ENCODE data around the gene B3GLCT. TPM values are rescaled to one million over a fixed set of nuclear protein-coding genes. Genes with fewer than 3 reads are reported as not detected.

B3GLCT gene
- total RNA-seq, 1 donor from 2014 or later = 30.3 TPM

DNA sequence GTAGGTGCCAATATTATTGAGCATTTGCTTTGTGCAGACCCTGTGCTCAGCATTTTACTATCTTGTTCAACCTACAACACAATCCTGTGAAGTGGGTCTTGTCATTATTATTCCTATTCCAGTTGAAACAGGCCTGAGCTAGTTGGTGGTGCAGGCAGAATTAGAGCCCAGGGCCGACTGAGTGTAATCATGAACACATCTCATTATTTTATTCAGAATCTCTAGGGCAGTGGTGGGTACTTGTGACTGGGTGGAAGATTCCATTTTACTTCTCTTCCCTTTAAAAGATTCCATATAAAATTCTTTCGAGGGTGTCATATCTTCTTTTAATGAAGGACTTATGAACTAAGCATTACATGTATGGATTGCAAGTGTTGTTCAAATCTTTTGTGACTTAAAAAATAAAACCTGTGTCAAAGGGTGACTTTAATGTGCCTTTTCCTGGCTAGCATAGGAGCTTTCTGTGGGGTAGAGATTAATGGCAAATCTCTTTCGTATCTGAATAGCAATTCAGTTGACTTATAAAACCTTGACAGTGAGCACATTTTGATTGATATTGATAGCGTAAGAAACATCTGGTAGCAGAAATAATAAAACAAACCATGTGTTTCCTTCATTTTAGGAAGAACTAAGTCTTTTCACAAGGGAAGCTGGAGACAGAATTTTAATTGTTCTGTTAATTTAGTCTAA lies 20.3 kb downstream of the B3GLCT start:
- H3K4me1 ChIP-seq (ENCODE audit: control insufficient read depth in 3 of 3, insufficient read depth in 3 of 3, low read length in 3 of 3) = no peaks in the 10 kb centered on the region
- H3K9me3 ChIP-seq (ENCODE audit: control insufficient read depth in 3 of 3, low read length in 3 of 3) = no peaks in the 10 kb centered on the region
- no peaks in the 10 kb centered on the region for H3K36me3 ChIP-seq (ENCODE audit: control insufficient read depth in 3 of 3, insufficient read depth in 3 of 3, low read length in 3 of 3)
- no peak overlapping the region for H3K9ac ChIP-seq (ENCODE audit: low read depth in 1 of 3, low read length in 3 of 3)
- no peak overlapping the region for H3K4me3 ChIP-seq (ENCODE audit: low read length in 3 of 3)
- no peak overlapping the region for H3K27ac ChIP-seq (ENCODE audit: low read depth, low read length)
- H3K27me3 ChIP-seq (ENCODE audit: control insufficient read depth in 3 of 3, insufficient read depth in 3 of 3, low read length in 3 of 3) = no peaks in the 10 kb centered on the region

DNA sequence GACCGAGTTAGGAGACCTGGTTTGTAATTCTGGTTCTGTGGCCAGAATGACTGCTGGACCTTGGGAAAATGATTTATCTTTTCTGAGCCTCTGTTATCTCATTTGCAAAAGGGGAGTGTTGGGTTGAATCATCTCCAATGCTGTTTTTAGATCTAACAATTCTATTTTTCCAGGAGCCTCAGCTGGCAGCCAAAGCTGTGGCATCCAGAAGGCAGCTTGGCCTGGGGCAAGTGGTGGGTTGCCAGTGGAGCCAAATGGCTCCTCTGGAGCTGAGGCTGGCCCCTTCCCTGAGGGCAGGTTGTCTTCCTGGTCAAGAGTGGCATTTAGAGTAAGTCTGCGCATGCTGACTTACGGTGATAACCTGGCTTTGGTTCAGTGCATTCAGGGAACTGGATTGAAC lies 21.3 kb downstream of the B3GLCT start:
- H3K27me3 ChIP-seq (ENCODE audit: control insufficient read depth in 3 of 3, insufficient read depth in 3 of 3, low read length in 3 of 3) = no peaks in the 10 kb centered on the region
- H3K27ac ChIP-seq (ENCODE audit: low read depth, low read length) = no peak overlapping the region

DNA sequence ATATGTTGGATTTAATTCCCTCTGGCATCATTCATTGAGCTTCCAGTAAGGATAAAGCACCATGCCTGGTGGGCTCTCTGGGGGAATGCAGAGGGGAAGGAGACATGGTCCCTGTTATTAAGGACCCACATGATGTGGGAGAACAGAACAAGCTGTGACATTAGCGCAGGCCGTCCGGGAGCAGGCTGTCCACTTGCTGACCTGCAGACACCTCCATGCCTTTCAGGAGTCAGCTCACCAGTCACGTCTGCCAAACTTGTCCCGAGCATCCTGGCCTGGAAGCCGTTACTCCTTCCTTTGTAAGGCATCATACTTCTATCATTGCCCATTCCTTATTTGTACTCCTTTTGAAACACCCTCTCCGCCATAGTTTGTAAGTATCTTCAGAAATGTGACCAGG lies 23.4 kb downstream of the B3GLCT start:
- Histone ChIP-seq H3K9ac (ENCODE audit: low read depth in 1 of 3, low read length in 3 of 3) (no peak overlapping the region), H3K4me3 (ENCODE audit: low read length in 3 of 3) (no peak overlapping the region), H3K9me3 (ENCODE audit: control insufficient read depth in 3 of 3, low read length in 3 of 3) (no peaks in the 10 kb centered on the region), H3K27me3 (ENCODE audit: control insufficient read depth in 3 of 3, insufficient read depth in 3 of 3, low read length in 3 of 3) (no peaks in the 10 kb centered on the region), H3K36me3 (ENCODE audit: control insufficient read depth in 3 of 3, insufficient read depth in 3 of 3, low read length in 3 of 3) (no peaks in the 10 kb centered on the region), H3K27ac (ENCODE audit: low read depth, low read length) (no peak overlapping the region), H3K4me1 (ENCODE audit: control insufficient read depth in 3 of 3, insufficient read depth in 3 of 3, low read length in 3 of 3) (no peaks in the 10 kb centered on the region)

More for the DNA sequence above, 21.3 kb downstream of the B3GLCT start:
- Histone ChIP-seq H3K9ac (ENCODE audit: low read depth in 1 of 3, low read length in 3 of 3) (no peak overlapping the region), H3K9me3 (ENCODE audit: control insufficient read depth in 3 of 3, low read length in 3 of 3) (no peaks in the 10 kb centered on the region), H3K4me1 (ENCODE audit: control insufficient read depth in 3 of 3, insufficient read depth in 3 of 3, low read length in 3 of 3) (no peaks in the 10 kb centered on the region), H3K4me3 (ENCODE audit: low read length in 3 of 3) (no peak overlapping the region), H3K36me3 (ENCODE audit: control insufficient read depth in 3 of 3, insufficient read depth in 3 of 3, low read length in 3 of 3) (no peaks in the 10 kb centered on the region)

DNA sequence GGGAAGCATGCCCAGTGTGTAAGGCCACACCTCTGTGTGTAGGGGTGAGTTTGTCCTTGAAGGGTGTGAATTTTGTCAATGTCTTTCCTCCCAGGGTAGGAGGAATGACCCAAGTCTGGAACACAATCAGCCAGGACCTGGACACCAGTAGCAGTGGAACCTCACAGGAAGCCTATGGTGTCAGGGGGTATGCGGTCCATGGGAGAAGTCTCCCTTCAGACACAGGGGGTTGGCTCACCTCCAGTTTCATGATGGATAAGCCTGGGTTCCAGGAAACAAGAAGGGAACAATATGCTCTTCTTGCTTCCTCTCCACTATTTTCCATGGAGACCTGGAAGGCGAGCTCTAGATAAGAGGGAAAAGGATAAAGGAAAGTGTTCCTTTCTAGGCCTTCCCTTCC lies 23.9 kb downstream of the B3GLCT start:
- no peaks in the 10 kb centered on the region for H3K4me1 ChIP-seq (ENCODE audit: control insufficient read depth in 3 of 3, insufficient read depth in 3 of 3, low read length in 3 of 3)
- no peak overlapping the region for H3K4me3 ChIP-seq (ENCODE audit: low read length in 3 of 3)
- H3K9me3 ChIP-seq (ENCODE audit: control insufficient read depth in 3 of 3, low read length in 3 of 3) = no peaks in the 10 kb centered on the region
- H3K9ac ChIP-seq (ENCODE audit: low read depth in 1 of 3, low read length in 3 of 3) = no peak overlapping the region
- H3K27me3 ChIP-seq (ENCODE audit: control insufficient read depth in 3 of 3, insufficient read depth in 3 of 3, low read length in 3 of 3) = no peaks in the 10 kb centered on the region
- no peak overlapping the region for H3K27ac ChIP-seq (ENCODE audit: low read depth, low read length)
- H3K36me3 ChIP-seq (ENCODE audit: control insufficient read depth in 3 of 3, insufficient read depth in 3 of 3, low read length in 3 of 3) = no peaks in the 10 kb centered on the region

GRCh38 chr13:31224174-31224669 lies 24.4 kb downstream of the B3GLCT start:
- Histone ChIP-seq H3K9me3 (ENCODE audit: control insufficient read depth in 3 of 3, low read length in 3 of 3) (no peaks in the 10 kb centered on the region), H3K4me1 (ENCODE audit: control insufficient read depth in 3 of 3, insufficient read depth in 3 of 3, low read length in 3 of 3) (no peaks in the 10 kb centered on the region), H3K36me3 (ENCODE audit: control insufficient read depth in 3 of 3, insufficient read depth in 3 of 3, low read length in 3 of 3) (no peaks in the 10 kb centered on the region), H3K27ac (ENCODE audit: low read depth, low read length) (no peak overlapping the region), H3K4me3 (ENCODE audit: low read length in 3 of 3) (no peak overlapping the region), H3K27me3 (ENCODE audit: control insufficient read depth in 3 of 3, insufficient read depth in 3 of 3, low read length in 3 of 3) (no peaks in the 10 kb centered on the region), H3K9ac (ENCODE audit: low read depth in 1 of 3, low read length in 3 of 3) (no peak overlapping the region)

GRCh38 chr13:31224963-31225559 lies 25.3 kb downstream of the B3GLCT start:
- no peak overlapping the region for H3K27ac ChIP-seq (ENCODE audit: low read depth, low read length)
- H3K9me3 ChIP-seq (ENCODE audit: control insufficient read depth in 3 of 3, low read length in 3 of 3) = no peaks in the 10 kb centered on the region
- peaks cover 0 to under 1% (median 0%) of the 10 kb centered on the region in 3 donors for H3K36me3 ChIP-seq (ENCODE audit: control insufficient read depth in 3 of 3, insufficient read depth in 3 of 3, low read length in 3 of 3)
- no peak overlapping the region for H3K4me3 ChIP-seq (ENCODE audit: low read length in 3 of 3)
- H3K9ac ChIP-seq (ENCODE audit: low read depth in 1 of 3, low read length in 3 of 3) = no peak overlapping the region
- no peaks in the 10 kb centered on the region for H3K4me1 ChIP-seq (ENCODE audit: control insufficient read depth in 3 of 3, insufficient read depth in 3 of 3, low read length in 3 of 3)
- no peaks in the 10 kb centered on the region for H3K27me3 ChIP-seq (ENCODE audit: control insufficient read depth in 3 of 3, insufficient read depth in 3 of 3, low read length in 3 of 3)

GRCh38 chr13:31225998-31226675 lies 26.4 kb downstream of the B3GLCT start:
- H3K4me3 ChIP-seq (ENCODE audit: low read length in 3 of 3) = no peak overlapping the region
- no peak overlapping the region for H3K9ac ChIP-seq (ENCODE audit: low read depth in 1 of 3, low read length in 3 of 3)
- H3K36me3 ChIP-seq (ENCODE audit: control insufficient read depth in 3 of 3, insufficient read depth in 3 of 3, low read length in 3 of 3) = peaks cover 0 to 4% (median 0%) of the 10 kb centered on the region in 3 donors
- H3K27me3 ChIP-seq (ENCODE audit: control insufficient read depth in 3 of 3, insufficient read depth in 3 of 3, low read length in 3 of 3) = no peaks in the 10 kb centered on the region
- H3K4me1 ChIP-seq (ENCODE audit: control insufficient read depth in 3 of 3, insufficient read depth in 3 of 3, low read length in 3 of 3) = no peaks in the 10 kb centered on the region
- no peaks in the 10 kb centered on the region for H3K9me3 ChIP-seq (ENCODE audit: control insufficient read depth in 3 of 3, low read length in 3 of 3)
- H3K27ac ChIP-seq (ENCODE audit: low read depth, low read length) = no peak overlapping the region

DNA sequence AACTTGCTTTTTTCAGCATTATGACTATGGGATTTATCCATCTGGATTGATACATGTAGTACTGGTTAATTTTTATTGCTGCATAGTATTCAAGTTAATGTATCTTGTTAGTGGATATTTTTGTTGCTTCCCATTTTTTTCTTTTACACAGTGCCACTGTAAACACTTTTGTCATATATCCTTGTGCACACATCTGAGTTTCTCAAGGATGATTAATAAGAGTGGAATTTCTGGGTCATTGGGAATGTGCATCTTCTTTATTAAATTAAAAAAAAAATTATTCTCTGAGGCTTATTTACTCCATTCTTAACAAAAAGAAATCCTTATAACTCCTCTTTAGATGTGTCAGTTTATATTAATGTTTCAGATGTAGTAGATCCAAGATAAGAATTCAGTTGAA lies 27.3 kb downstream of the B3GLCT start:
- H3K4me3 ChIP-seq (ENCODE audit: low read length in 3 of 3) = no peak overlapping the region
- H3K36me3 ChIP-seq (ENCODE audit: control insufficient read depth in 3 of 3, insufficient read depth in 3 of 3, low read length in 3 of 3) = peaks cover 0 to 4% (median 0%) of the 10 kb centered on the region in 3 donors
- H3K27me3 ChIP-seq (ENCODE audit: control insufficient read depth in 3 of 3, insufficient read depth in 3 of 3, low read length in 3 of 3) = no peaks in the 10 kb centered on the region
- no peaks in the 10 kb centered on the region for H3K4me1 ChIP-seq (ENCODE audit: control insufficient read depth in 3 of 3, insufficient read depth in 3 of 3, low read length in 3 of 3)
- H3K27ac ChIP-seq (ENCODE audit: low read depth, low read length) = no peak overlapping the region
- no peak overlapping the region for H3K9ac ChIP-seq (ENCODE audit: low read depth in 1 of 3, low read length in 3 of 3)
- no peaks in the 10 kb centered on the region for H3K9me3 ChIP-seq (ENCODE audit: control insufficient read depth in 3 of 3, low read length in 3 of 3)

DNA sequence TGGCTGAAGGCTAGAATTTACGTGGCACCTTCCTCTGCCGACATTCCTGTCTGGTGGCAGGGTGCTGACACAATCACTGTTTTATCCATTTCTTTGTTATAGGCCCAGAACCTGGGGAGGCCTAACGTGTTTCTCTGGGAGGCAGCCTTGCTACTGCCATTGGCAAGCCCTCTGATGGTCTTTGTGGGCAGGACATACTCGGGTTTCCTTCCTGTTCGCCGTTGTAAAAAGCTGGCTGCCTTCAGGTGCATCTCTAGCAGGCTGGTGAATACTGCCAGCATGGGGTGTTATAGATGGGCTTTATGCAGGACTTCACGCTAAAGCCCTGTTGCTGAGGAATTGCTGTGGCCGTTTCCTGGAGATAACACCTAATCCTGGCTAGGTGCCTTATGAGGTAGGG lies 28.1 kb downstream of the B3GLCT start:
- H3K9ac ChIP-seq (ENCODE audit: low read depth in 1 of 3, low read length in 3 of 3) = no peak overlapping the region
- H3K27ac ChIP-seq (ENCODE audit: low read depth, low read length) = no peak overlapping the region
- H3K9me3 ChIP-seq (ENCODE audit: control insufficient read depth in 3 of 3, low read length in 3 of 3) = no peaks in the 10 kb centered on the region
- H3K4me1 ChIP-seq (ENCODE audit: control insufficient read depth in 3 of 3, insufficient read depth in 3 of 3, low read length in 3 of 3) = no peaks in the 10 kb centered on the region
- H3K36me3 ChIP-seq (ENCODE audit: control insufficient read depth in 3 of 3, insufficient read depth in 3 of 3, low read length in 3 of 3) = peaks cover 0 to 4% (median 0%) of the 10 kb centered on the region in 3 donors
- H3K27me3 ChIP-seq (ENCODE audit: control insufficient read depth in 3 of 3, insufficient read depth in 3 of 3, low read length in 3 of 3) = no peaks in the 10 kb centered on the region
- no peak overlapping the region for H3K4me3 ChIP-seq (ENCODE audit: low read length in 3 of 3)

DNA sequence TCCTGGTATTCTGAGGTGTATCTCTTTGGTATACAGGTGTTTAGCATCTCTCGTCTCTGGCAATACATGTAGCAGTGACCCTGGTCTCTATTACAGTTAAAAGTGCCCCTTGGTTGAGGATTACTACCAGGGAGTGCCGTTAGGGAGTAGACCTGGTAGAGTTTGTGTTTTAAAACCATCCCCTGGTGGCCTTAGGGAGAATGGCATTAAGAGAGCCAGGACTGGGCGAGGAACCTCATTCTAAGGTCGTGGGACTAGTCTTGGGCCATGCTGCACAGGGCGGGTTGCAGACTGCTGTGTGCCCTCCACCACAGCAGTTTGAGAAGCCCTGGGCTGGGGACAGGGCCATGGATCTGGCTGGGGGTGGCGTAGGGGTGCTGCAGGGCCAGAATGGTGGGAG lies 35.0 kb downstream of the B3GLCT start:
- no peak overlapping the region for H3K27ac ChIP-seq (ENCODE audit: low read depth, low read length)
- H3K4me1 ChIP-seq (ENCODE audit: control insufficient read depth in 3 of 3, insufficient read depth in 3 of 3, low read length in 3 of 3) = no peaks in the 10 kb centered on the region
- H3K4me3 ChIP-seq (ENCODE audit: low read length in 3 of 3) = no peak overlapping the region
- no peaks in the 10 kb centered on the region for H3K9me3 ChIP-seq (ENCODE audit: control insufficient read depth in 3 of 3, low read length in 3 of 3)
- H3K27me3 ChIP-seq (ENCODE audit: control insufficient read depth in 3 of 3, insufficient read depth in 3 of 3, low read length in 3 of 3) = no peaks in the 10 kb centered on the region
- H3K9ac ChIP-seq (ENCODE audit: low read depth in 1 of 3, low read length in 3 of 3) = no peak overlapping the region
- peaks cover 0 to 4% (median 0%) of the 10 kb centered on the region in 3 donors for H3K36me3 ChIP-seq (ENCODE audit: control insufficient read depth in 3 of 3, insufficient read depth in 3 of 3, low read length in 3 of 3)
